Glutamatergic neuron (in vitro differentiated cells): ENCODE results near the gene AHNAK2. TPM values are rescaled to one million over a fixed set of nuclear protein-coding genes. Genes with fewer than 3 reads are reported as not detected.

Experiments used
- DNase-seq: peaks from one replicate; pipeline ENCODE4 v3.0.0; 2022
- H3K27ac Mint-ChIP-seq: one replicate; pipeline ENCODE4 v1.8.0; 2020; ENCODE audit warnings: mild to moderate bottlenecking, mixed read lengths, inconsistent platforms; ENCODE audit not compliant: unreplicated experiment
- H3K27me3 Mint-ChIP-seq: one replicate; pipeline ENCODE4 v1.8.0; 2020; ENCODE audit warnings: mild to moderate bottlenecking, moderate library complexity, mixed read lengths, inconsistent platforms; ENCODE audit not compliant: unreplicated experiment
- H3K36me3 Mint-ChIP-seq: one replicate; pipeline ENCODE4 v1.8.0; 2020; ENCODE audit warnings: mild to moderate bottlenecking, mixed read lengths, inconsistent platforms; ENCODE audit not compliant: unreplicated experiment
- H3K4me1 Mint-ChIP-seq: one replicate; pipeline ENCODE4 v1.8.0; 2020; ENCODE audit warnings: mild to moderate bottlenecking, low read depth, mixed read lengths, inconsistent platforms; ENCODE audit not compliant: unreplicated experiment
- H3K4me3 Mint-ChIP-seq: one replicate; pipeline ENCODE4 v1.8.0; 2020; ENCODE audit warnings: mild to moderate bottlenecking, mixed read lengths, inconsistent platforms; ENCODE audit not compliant: unreplicated experiment
- H3K9me3 Mint-ChIP-seq: one replicate; pipeline ENCODE4 v1.8.0; 2020; ENCODE audit warnings: mild to moderate bottlenecking, moderate library complexity, mixed read lengths, inconsistent platforms; ENCODE audit not compliant: unreplicated experiment
- total RNA-seq: library from RNA; stranded (reverse); fragmentation: NEBNext Ultra II Directional; extraction: Animal tissue kit (Norgen Biotek cat#: 25700); gene quantifications from one replicate; pipeline ENCODE4 v1.2.1, GENCODE V29; 2021; ENCODE audit not compliant: unreplicated experiment
- TF ChIP-seq, protein P1 (sequence below): fragments of 200-600 bp; sonication (generic); IDR thresholded peaks from one replicate; pipeline ENCODE4 v1.5.0; 2021; ENCODE audit not compliant: partially characterized antibody, unreplicated experiment

AHNAK2 gene
- total RNA-seq, 1 donor from 2014 or later, result 44.8 TPM

GRCh38 chr14:104978746-104979691, 845 bp upstream of the AHNAK2 start:
- TF ChIP-seq, protein P1, sequence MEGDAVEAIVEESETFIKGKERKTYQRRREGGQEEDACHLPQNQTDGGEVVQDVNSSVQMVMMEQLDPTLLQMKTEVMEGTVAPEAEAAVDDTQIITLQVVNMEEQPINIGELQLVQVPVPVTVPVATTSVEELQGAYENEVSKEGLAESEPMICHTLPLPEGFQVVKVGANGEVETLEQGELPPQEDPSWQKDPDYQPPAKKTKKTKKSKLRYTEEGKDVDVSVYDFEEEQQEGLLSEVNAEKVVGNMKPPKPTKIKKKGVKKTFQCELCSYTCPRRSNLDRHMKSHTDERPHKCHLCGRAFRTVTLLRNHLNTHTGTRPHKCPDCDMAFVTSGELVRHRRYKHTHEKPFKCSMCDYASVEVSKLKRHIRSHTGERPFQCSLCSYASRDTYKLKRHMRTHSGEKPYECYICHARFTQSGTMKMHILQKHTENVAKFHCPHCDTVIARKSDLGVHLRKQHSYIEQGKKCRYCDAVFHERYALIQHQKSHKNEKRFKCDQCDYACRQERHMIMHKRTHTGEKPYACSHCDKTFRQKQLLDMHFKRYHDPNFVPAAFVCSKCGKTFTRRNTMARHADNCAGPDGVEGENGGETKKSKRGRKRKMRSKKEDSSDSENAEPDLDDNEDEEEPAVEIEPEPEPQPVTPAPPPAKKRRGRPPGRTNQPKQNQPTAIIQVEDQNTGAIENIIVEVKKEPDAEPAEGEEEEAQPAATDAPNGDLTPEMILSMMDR, result no peak
- Mint-ChIP-seq H3K9me3 (peaks cover 19% of the 10 kb centered on the region), H3K4me3 (peak overlapping the region; percentile 79), H3K4me1 (peaks cover 9% of the 10 kb centered on the region), H3K27ac (no peak overlapping the region), H3K36me3 (no peaks in the 10 kb centered on the region), H3K27me3 (peaks cover 15% of the 10 kb centered on the region)
- DNase-seq, result no peak

DNA sequence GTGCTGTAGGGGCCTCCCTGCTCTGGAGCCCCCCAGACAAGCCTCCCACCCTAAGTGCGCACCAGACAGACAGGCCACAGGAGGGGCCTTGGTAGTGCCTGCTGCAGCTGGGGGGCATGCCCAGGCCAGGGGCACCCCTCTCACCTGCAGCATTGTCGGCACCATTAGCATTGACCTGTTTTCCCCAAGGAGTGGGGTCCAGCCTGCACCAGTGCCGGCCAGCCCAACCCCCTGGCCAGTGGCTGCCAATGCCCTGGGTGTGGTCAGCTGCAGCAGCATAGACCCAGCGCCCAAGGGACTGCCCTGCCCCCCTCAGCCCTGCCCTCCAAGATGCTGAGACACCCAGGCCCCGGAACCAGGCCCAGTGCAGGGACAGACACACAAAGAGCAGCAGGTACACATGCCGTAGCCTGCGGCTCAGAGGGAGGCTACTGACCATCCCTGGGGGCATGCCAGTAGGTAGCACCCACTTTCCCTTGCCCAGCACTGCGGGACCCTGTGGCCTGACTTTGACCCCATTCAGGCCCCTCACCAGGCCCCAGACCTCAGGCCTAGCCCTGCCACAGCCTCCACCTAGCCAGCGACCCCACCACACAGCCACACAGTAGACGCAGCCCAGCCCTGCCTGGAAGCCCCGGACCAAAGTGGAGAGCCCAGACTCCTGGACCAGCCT, 1.0 kb downstream of the AHNAK2 start:
- TF ChIP-seq, protein P1, result no peak
- Mint-ChIP-seq H3K4me1 (peaks cover 6% of the 10 kb centered on the region), H3K4me3 (peak overlapping the region; percentile 97), H3K36me3 (no peaks in the 10 kb centered on the region), H3K27me3 (peaks cover 9% of the 10 kb centered on the region), H3K9me3 (peaks cover 14% of the 10 kb centered on the region), H3K27ac (no peak overlapping the region)
- DNase-seq, result no peak

DNA sequence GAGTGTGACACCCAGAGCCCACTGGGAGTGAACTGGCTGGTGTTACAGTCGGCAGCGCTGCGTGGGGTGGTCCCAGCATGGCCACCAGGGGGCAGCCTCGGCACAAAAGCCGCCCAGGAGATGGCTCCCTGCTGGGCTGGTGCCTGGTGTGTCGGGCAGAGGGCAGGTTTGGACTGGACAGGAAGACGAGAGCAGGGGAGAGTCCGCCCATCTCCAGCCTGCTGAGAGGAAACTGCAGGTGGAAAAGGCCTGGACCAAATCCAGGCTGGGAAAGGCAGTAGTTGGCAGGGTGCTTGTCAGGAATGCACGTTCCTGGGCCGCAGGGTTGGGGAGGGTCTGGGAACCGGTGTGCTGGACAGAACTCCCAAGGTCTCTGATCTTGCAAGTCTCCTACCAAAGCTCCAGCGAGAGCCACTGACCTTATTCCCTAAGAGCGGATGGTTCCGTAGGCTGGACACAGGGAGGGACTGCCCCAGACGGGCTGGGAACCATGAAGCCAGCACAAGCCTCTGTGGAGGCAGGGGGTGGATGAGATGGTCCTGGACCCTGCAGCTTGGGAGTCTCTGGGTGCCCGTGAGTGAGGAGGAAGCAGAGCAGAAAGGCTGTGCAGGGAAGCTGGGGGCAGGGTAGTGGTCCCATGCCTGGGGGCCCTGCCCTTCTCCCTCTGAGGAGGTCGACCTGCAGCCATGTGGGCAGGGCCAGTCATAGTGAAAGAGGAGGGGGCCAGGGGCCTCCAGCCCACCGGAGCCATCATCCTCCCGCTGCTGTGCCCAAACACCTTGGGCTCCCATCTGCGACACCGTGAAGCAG, 1.8 kb downstream of the AHNAK2 start:
- Mint-ChIP-seq H3K9me3 (peaks cover 14% of the 10 kb centered on the region), H3K4me1 (peaks cover 6% of the 10 kb centered on the region), H3K27me3 (peaks cover 9% of the 10 kb centered on the region), H3K4me3 (peak overlapping the region; percentile 55), H3K36me3 (no peaks in the 10 kb centered on the region), H3K27ac (no peak overlapping the region)
- TF ChIP-seq, protein P1, result peak; percentile 98
- DNase-seq, result peak; percentile 92

- Mint-ChIP-seq H3K4me3 (no peak overlapping the region), H3K27me3 (peaks cover 9% of the 10 kb centered on the region), H3K4me1 (peaks cover 6% of the 10 kb centered on the region), H3K36me3 (no peaks in the 10 kb centered on the region), H3K9me3 (peaks cover 14% of the 10 kb centered on the region), H3K27ac (no peak overlapping the region)
- TF ChIP-seq, protein P1, result no peak
- DNase-seq, result peak; percentile 58
These were observed 2.5 kb downstream of the AHNAK2 start for GRCh38 chr14:104975481-104976197.
